DND-41 (cell line): Measurements from ENCODE around the gene KCNB1.

ENCODE experiments used
- CTCF ChIP-seq: IDR thresholded peaks from 2 replicates; pipeline ENCODE4 v1.5.1; 2012; ENCODE audit warnings: borderline replicate concordance, low read length, moderate library complexity, mild to moderate bottlenecking; ENCODE audit not compliant: poor library complexity, severe bottlenecking; ENCODE audit errors: extremely low read depth
- EZH2 ChIP-seq: IDR thresholded peaks from 3 replicates; pipeline ENCODE4 v1.6.1; 2012; ENCODE audit warnings: borderline replicate concordance, low read depth, mild to moderate bottlenecking, moderate library complexity, low read length, inconsistent platforms; ENCODE audit not compliant: severe bottlenecking

DNA sequence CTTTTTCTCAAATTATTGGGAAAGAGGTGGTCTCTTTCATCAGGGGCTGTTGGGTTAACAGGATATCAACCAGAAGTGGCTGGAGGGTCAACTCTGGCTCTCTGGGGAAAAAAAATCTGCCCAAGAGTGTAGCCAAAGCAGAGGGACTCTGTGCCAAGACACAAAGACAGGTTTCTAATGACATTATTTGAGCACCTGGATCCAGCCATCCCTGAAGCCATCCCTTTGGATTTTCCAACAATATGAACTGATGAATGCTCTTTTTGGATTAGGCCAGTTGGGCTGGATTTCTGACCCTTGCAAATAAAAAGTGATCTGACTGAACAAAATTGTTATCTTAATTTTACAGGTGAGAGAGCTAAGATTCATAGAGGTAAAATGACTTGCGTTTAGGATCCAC, 88.7 kb downstream of the KCNB1 start:
- TF ChIP-seq CTCF, result no peak
- no peak for TF ChIP-seq EZH2
